HG02610 (cell line): Measurements from ENCODE around the gene SRD5A1.

ENCODE experiments used
- ATAC-seq: cut with Tn5 transposase; IDR thresholded peaks from one replicate; pipeline ENCODE4 v1.9.1; 2021; ENCODE audit warnings: mild to moderate bottlenecking, moderate library complexity; ENCODE audit not compliant: unreplicated experiment

Gene SRD5A1, protein sequence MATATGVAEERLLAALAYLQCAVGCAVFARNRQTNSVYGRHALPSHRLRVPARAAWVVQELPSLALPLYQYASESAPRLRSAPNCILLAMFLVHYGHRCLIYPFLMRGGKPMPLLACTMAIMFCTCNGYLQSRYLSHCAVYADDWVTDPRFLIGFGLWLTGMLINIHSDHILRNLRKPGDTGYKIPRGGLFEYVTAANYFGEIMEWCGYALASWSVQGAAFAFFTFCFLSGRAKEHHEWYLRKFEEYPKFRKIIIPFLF

DNA sequence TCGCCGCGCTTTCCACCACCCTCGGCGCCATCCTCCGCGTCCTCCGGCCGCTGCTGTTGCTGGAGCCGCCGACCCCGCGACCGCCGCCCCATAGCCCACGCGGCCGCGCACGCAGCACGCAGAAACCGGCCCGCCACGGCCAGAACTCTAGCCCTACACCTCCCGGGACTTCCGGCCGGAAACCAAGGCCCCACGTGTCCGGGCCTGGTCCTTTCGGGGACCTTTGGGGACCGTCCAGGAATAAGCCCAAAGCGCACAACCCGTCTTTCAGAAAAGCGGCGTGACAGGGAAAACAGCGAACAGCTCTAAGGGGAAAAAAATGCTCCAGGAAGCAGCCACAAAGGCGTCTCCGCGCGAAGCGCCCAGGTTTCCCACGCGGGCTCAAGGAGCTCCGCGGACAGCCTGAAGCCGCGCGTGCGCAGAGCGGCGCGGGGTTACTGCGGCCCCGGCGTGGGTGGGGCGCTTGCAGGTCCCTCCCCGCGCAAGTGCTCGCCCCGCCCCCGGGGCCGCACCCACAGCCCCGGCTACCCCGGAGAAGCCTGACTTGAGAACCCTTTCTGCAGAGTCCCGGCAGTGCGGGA, at the start of gene SRD5A1, which contains the start of gene NSUN2:
SRD5A1 (plus strand) TSS at position 553 of the 581 bp plus-strand sequence. CDS start 137 bp downstream, outside the sequence.
NSUN2 (minus strand) TSS at position 157 of the 581 bp plus-strand sequence; CDS start at position 92, 65 bp downstream.
- peak; percentile 89 for ATAC-seq

DNA sequence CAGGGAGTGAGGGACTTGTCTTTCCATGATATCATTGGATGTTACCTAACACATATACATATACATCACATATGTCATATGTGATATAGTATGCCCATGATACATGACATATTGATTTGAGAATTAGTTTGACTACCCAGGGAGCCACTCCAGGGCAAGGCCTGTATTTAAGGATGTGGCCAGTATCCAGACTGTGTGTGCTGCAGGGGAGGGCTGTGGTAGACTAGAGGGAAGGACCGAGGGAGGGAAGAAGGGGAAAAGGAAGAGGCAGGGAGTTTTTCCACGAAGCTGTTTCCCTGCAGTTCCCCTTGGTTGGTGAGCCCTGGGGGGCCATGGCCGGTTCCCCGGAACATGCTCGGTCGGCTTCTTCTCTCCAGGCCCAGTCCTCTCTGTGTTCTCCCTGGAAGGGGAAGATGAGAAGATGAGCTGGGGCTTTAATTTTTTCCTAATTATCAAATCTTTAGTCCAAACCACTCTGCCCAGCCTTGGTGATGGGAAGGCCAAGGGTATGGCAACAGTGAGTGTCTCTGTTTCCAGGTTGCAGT, 49.1 kb upstream of the SRD5A1 start:
- no peak for ATAC-seq

DNA sequence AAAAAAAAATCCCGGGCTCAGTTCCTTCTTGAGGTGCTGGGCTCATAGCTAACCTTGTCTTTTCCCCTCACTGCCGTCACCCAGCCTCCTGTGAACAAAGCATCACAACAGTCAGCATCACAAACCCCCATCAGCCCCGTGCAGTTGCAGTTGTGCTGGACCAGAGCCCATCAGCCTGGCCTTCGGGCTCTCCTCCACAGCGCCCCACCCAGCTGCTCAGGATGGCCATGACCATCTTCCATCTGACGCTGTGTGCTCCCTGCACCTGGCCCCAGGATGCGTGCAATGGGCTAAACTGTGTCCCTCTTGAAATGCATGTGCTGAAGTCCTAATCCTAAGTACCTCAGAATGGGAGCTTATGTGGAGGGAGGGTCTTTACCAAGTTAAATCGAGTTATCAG, 48.5 kb upstream of the SRD5A1 start:
- no peak for ATAC-seq

DNA sequence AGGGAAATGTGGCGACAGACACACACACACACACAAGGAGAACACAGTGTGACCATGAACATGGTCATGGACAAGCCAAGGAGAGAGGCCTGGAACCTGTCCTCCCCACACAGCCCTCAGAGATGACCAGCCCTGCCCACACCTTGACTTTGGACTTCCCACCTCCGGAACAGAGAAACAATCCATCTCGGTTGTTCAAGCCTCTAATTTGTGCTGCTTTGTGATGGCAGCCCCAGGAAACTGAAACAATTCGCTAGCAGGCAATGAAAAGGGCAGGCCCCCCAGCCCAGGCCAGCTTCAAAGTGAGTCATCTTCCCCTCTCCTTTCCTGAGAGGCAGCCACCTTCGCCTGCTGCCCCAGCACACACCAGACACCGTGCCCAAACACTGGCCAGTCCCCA, 48.1 kb upstream of the SRD5A1 start:
- no peak for ATAC-seq

DNA sequence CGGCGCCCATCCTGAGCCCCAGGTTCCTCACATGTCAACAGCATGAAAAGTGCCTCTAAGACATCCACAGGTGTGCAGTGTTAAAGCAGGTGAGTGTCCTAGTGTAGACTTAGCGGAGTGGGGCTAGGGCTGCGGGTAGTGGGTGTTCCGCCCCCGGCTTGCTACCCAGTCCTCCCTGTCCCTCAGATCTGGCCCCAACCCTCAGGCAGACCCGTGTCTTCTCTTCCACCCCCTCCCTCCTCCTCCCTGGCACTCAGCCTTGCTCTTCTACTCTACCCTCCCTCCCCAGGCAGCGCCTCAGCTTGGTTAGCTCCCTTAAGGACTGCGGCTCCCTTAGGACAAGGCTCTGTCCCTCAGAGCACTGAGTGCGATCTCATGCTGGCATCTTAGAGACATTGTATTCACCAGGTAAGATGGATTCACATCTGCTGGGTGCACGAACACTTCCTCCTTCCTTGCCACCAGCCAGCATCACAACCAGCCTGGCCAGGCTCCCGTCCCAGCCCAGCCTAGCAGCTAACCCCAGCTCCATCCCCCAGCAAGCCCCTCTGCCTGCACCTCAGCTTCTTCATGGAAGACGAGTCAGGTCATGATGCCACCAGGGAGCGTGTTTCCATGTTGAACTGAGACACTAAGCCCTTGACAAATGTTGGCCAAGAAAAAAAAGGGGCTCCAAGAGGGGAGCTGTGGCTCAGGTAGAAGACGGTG, 47.1 kb upstream of the SRD5A1 start:
- no peak for ATAC-seq

DNA sequence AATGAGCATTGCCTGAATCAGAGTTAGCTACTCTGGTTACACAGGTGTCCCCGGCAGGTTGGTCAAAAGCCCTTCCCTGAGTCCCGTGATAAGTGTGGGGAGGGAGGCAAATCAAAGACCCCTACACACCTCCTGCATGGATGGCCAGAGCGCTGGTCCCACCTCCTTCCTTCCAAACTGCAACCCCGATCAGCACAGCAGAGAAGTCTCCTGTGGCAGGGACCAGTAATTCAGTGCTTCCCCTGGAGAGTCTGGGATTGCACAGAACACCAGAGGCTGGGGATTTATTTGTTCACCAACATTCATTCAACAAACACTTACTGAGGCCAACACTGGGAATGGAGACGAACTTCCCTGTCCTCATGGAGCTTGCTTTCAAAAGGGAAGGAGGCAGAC, 46.6 kb upstream of the SRD5A1 start:
- ATAC-seq: no peak

DNA sequence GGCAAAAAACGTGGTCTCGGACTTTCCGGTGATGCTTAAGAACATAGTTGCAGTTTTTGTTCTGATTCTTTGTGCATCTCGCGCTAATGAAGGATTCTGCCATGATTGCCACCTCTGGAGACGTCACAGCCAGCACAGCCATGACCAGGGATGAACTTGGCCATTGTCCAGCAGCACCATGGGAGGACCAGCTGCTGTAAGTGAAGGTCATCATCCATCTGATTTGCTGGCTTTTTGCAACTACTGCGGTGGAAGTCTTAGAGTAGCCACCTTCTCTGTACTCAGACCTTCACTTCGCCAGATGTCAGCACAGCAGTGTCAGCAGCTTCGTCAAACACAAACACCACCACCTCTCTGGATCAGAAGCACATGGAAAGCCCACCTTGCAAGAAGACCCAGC, 46.1 kb upstream of the SRD5A1 start:
- no peak for ATAC-seq

DNA sequence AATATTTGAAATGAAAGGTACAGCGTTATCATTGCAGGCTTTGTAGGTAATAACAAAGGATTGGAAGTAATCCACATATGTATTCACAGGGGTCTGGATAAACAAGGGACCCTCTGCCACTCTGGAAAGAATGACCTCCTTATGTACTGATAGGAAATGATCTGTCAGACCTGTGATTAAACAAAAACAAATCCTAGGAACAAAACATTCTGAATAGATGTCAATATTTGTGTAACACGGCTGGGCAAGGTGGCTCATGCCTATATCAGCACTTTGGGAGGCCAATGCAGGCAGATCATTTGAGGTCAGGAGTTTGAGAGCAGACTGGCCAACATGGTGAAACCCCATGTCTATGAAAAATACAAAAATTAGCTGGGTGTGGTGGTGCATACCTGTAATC, 42.7 kb upstream of the SRD5A1 start:
- ATAC-seq: no peak

DNA sequence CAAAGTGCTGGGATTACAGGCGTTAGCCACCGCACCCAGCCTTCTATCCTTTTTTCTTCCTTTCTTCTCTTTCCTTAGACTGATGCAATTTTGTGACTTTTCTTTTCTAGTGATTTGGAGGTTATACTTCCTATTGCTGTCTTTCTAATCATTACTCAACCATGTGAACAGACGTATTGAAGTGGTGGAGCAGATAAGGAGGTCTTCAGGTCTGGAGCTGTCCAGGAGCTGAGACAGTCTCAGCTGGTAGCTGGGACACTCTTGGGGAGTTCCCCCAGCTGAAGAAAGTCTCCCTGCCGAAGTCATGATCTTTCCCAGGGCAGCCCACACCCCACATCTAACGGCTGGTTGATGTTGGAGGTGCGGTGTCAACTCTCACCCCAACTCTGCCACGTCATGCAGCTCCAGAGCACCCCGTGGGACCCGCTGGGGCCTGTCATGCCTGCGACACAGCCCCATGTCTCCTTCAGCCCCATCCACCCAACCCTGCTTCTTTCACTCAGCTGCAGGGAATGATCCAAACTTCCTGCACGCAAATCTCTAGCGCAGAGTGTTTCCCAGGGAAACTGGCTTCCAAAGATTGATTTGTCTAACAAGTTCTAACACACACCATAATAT, 41.5 kb upstream of the SRD5A1 start:
- ATAC-seq: no peak

DNA sequence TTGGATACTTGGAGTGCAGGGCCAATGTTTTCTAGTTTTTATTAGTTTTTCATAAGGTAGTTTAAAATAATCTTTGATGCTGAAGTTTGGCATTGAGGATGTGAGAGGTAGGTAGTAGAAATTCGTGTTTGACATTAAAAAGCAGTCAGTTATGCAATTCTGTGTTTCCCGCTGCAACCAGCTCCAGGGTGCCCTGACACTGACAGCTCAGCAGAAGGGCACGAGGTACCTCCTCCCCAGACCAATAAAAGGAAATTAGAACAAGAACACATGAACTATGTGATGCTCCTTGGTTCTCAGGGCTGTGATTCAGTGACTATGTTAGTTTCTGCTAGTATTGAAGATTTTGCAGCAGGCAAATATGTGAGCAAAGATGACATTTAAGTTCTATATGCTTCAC, 40.6 kb upstream of the SRD5A1 start:
- no peak for ATAC-seq

DNA sequence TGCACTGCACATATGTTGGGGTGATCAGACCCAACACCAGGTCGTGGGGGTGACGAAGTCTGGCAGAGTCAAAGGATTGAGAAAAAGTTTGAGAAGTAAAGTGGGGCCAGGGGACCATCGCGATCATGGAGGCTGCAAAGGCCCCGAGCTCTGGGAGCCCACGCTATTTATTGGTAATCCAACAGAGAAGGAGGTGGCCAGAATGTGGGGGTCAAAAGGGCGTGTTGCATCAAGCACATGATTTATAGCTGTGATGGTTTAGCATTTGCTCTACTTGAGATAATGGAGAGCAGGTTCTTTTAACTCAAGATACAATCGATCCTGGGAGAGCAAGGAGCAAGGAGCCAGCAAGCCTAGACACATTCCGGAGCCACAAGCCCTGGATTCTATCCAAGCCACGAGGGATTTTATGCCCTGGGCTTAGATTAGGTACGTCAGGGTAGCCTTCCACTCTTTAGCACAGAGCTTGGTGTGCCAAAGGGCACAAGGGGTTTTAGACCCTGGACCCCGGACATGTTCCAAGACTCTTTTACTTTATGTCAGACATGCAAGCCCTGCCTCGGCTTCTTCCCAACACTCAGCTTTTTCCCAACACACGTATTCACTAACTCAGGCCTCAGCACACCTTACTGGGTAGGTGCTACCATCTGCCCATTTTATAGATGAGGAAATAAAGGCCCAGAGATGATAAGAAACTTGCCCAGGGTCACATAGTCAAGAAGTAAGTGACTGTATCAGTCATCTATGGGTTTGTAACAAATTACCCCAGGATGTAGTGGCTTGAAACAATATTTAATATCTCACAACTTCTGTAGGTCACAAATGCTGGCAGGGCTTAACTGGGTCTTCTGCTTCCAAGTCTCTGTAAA, 39.9 kb upstream of the SRD5A1 start:
- ATAC-seq: no peak

DNA sequence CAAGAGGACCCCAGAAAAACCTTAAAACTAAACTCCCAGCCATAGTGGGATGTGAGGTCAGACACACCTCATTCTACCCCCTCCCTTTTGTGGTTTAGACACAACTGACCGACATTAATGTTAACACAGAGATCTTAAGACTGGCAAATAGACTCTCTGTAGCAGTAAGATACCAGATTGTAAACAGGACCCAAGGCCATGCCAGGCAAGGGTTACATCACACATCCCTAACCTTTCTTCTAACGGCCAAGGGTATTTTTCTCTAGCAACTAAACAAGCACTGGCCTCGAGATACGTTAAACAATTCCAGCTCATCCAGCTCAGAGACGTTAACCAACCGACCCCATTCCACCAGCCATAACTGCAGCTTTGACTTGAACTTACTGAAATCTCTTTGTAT, 39.2 kb upstream of the SRD5A1 start:
- no peak for ATAC-seq

DNA sequence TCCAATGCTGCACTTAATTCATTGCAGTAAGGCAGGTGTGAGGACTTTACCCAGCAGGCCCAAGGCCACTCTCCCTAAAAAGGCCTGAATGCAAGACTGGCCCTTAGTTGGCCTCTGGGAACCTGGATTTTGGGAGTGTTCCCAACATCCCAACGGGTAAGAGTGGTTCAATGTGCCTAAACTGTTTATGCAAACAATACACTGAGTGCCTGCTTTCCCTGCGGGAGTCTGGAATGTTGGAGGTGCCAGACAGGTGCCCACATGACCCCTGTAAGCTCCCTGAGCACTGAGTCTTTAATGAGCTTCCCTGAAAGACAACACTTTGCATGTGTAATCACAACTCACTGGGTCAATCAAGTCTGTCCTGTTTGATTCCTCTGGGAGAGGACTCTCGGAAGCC, 37.8 kb upstream of the SRD5A1 start:
- ATAC-seq: no peak

DNA sequence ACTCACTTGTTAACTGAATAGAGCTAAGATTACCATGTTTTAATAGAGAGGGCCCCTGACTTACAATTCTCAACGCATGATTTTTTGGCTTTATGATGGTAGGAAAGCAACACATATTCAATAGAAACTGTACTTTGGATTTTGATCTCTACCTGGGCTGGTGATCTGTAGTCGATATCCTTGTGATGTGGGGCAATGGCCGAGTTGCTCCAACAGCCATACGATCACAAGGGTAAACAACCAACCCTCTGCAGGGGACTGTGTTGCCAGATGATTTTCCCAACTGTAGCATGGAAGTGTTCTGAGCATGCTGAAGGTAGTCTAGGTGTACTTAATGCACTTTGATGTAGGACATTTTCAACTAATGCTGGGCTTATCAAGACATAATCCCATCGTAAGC, 36.9 kb upstream of the SRD5A1 start:
- no peak for ATAC-seq

DNA sequence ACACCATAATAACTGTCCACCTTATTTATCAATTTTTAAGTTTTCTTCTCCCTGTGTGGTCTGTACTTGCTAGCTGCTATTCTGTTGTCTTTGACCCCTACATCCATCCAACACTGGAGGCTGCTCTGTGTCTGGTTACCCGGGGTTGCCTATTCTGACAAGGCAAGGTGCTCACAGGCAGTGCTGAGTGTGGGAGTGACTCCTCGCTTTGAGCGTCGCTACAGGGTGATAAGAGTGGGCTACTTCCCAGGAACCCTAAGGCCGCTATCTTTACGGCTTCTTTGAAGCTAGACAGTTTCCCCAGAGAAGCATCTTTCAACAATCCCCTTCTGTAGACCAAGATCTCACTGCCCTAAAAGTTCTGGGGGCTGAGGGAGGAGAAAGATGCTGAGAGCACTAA, 35.7 kb upstream of the SRD5A1 start:
- ATAC-seq: no peak

DNA sequence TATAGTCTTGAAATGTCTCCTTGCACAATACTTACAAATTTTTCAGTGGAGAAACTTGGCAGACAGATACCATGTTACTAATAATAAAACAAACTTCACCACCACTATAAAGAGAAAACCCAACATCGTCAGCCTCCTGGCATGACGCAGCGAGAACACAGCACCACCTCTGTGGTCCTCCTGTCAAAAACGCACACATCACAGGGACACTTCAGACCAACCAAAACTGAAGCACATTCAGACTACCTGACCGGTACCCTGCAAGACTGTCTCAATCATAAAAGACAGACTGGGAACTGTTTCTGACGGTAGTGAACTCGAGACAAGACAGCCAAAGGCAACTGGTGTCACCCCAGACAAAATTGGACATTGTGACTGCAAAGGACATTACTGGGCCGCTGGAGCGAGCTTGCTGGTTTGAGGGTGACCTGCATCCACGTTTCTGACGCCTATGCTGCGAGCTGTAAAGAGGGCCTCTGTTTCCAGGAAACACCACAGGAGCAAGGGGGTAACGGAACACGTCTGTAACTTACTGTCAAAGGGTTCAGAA, 34.8 kb upstream of the SRD5A1 start:
- no peak for ATAC-seq

DNA sequence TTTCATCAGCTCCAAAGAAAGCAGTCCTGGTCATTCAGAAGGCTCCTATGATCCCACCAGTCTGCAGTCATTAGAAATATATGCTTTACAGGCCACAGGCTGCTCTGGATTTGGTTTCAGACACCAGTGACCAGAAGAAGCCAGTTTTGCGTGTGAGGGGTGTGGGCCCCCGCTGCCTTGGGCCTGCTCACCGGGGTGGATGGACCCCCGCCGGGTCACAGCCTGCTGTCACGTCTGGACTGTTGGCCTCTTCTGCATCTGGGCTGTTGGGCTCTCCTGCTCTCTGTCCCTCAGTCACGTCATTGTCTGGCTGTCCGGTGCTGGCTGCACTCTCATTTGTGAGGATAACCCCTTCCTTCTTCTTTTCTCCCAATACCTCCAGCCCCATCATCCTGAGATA, 33.5 kb upstream of the SRD5A1 start:
- ATAC-seq: no peak

DNA sequence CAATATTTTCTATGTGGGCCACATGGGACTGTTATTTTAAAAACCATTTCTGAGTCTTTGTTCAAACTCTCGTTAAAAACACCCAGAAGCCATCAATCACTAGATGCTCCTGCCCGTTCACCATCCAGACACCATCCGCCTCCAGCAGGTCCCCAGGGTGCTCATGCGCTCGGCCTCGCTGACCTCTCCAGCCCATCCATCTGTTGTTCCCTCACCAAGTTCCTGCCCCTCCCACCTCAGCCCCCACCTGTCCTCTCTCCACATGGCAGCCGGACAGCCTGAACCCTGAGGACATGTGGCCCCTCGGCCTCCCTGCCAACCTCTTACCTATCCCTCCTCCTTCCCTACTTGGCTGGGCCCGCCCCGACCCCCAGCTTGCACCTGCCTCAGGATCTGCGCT, 32.0 kb upstream of the SRD5A1 start:
- no peak for ATAC-seq

DNA sequence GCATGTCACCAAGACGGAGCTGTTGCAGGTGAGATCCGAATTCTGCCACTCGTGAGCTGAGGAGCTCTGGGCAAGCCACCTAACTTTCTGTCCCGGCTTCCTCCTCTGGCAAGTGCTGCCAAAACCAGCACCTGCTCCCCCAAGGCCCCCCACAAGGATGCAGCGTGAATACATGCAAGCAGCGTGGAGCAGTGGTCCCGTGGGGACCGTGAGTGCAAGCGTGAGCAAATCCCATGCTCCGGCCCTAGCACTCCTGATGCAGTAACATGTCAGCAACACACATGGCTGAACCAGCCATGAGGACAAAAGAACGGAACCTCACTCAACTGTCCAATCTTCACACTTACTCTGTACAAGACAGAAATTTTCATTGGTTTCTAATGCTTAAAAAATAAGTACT, 31.4 kb upstream of the SRD5A1 start:
- no peak for ATAC-seq

DNA sequence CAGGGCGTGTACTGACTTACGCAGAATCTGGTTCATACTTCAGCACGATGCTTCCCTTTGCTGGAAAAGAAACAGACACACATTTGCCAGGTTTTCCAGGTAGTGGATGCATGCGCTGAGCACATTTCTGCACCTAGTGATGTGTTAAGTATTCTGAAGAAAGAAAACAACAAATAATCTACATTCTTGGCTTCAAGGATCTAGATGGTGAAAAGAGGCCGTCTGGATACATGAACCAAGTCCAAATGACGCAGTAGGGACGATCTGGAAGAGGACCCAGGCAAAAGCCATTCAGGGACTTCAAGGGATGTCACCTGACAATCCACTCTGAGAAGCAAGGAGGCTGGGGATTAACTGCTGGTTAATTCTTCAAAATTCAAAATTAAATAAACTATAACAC, 30.8 kb upstream of the SRD5A1 start:
- ATAC-seq: no peak
